ENCODE results near the gene PROSER2. TPM values are rescaled to one million over a fixed set of nuclear protein-coding genes. Genes with fewer than 3 reads are reported as not detected.

Gene PROSER2
- total RNA-seq, 1 donor from 2014 or later = 0.27 TPM

DNA sequence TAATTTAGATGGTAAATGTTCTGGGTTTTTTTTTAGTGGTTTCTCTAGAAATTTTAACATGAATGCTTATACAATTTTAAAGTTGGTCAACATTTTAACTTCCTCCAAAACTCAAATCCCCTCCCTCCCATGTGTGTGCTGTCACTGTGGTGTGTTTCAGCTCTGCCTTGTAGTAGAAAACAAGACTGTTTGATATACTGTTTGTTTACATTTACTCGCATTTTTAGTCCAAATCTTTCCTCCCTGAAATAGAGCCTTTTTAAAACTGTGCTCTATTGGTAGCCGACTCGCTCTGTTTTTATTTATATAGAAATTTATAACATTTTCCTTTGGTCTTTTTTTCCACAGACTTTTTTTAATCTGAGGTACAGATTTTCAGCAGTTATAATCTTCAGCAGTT lies 19.3 kb downstream of the PROSER2 start:
- no peak for ATAC-seq (ENCODE audit: low read depth)
- ChIA-PET POLR2A (no interaction called here), CTCF (no interaction called here)
- no peak for TF ChIP-seq CTCF (IDR thresholded peaks at IDR 0.05)
- Mint-ChIP-seq H3K27me3 (no peaks in the 10 kb centered on the region), H3K27ac (no peak overlapping the region), H3K36me3 (ENCODE audit: low read depth) (no peaks in the 10 kb centered on the region), H3K9me3 (no peaks in the 10 kb centered on the region), H3K4me1 (peaks cover 6% of the 10 kb centered on the region), H3K4me3 (no peak overlapping the region)
- DNase-seq = no peak
- intact Hi-C loops (cut with micrococcal nuclease) = no loop called here

GRCh38 chr10:11845113-11845512 lies 22.0 kb downstream of the PROSER2 start:
- H3K27ac Mint-ChIP-seq = no peak overlapping the region
- ChIA-PET POLR2A (interaction anchor here (0.5 kb wide), 1 partner anchor 18 kb away, joined by 3 read pairs; no protein-coding TSS in a partner anchor), CTCF (no interaction called here)
- H3K27me3 Mint-ChIP-seq = no peaks in the 10 kb centered on the region
- intact Hi-C loops (cut with micrococcal nuclease) = no loop called here
- TF ChIP-seq CTCF (IDR thresholded peaks at IDR 0.05) = no peak
- ATAC-seq (ENCODE audit: low read depth) (no peak), DNase-seq (no peak)
- H3K4me3 Mint-ChIP-seq = no peak overlapping the region
- H3K36me3 Mint-ChIP-seq (ENCODE audit: low read depth) = no peaks in the 10 kb centered on the region
- no peaks in the 10 kb centered on the region for H3K9me3 Mint-ChIP-seq
- no peaks in the 10 kb centered on the region for H3K4me1 Mint-ChIP-seq

GRCh38 chr10:11846542-11846941 lies 23.4 kb downstream of the PROSER2 start:
- no peak overlapping the region for H3K4me3 Mint-ChIP-seq
- DNase-seq (no peak), ATAC-seq (ENCODE audit: low read depth) (no peak)
- no peaks in the 10 kb centered on the region for H3K36me3 Mint-ChIP-seq (ENCODE audit: low read depth)
- ChIA-PET CTCF (interaction anchor here (0.8 kb wide), 1 partner anchor 26 kb away, joined by 3 read pairs; no protein-coding TSS in a partner anchor), POLR2A (no interaction called here)
- intact Hi-C loops (cut with micrococcal nuclease) = no loop called here
- no peaks in the 10 kb centered on the region for H3K9me3 Mint-ChIP-seq
- H3K4me1 Mint-ChIP-seq = no peaks in the 10 kb centered on the region
- TF ChIP-seq CTCF (IDR thresholded peaks at IDR 0.05) = no peak
- no peaks in the 10 kb centered on the region for H3K27me3 Mint-ChIP-seq
- H3K27ac Mint-ChIP-seq = no peak overlapping the region

- no peak for ATAC-seq (ENCODE audit: low read depth)
These were observed 26.1 kb downstream of the PROSER2 start for GRCh38 chr10:11849277-11849676.

DNA sequence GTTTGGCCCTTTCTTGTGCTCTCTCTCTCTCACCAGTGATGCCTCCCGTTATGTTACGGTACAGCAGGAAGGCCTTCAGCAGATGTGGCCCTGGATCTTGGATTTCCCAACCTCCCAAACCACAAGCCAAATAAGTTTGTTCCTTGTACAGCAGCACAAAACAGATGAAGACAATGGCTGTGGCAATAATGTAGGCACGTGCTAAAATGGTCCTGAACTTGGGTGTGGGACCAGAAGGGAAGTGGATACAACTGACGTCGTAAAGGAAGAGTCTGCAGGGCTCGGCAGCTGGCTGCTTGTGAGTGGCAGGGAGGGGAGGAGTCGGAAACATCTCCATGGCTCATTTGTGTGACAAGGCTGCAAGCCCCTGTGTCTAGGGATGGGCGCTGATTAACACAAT lies 26.8 kb downstream of the PROSER2 start:
- TF ChIP-seq CTCF (IDR thresholded peaks at IDR 0.05) = no peak
- no peaks in the 10 kb centered on the region for H3K27me3 Mint-ChIP-seq
- no peak for ATAC-seq (ENCODE audit: low read depth)
- CTCF ChIA-PET = no interaction called here
- no peak for DNase-seq
- H3K9me3 Mint-ChIP-seq = no peaks in the 10 kb centered on the region
- no peak overlapping the region for H3K4me3 Mint-ChIP-seq
- POLR2A ChIA-PET = no interaction called here
- no peak overlapping the region for H3K27ac Mint-ChIP-seq
- H3K4me1 Mint-ChIP-seq = no peaks in the 10 kb centered on the region
- intact Hi-C loops (cut with micrococcal nuclease) = no loop called here
- no peaks in the 10 kb centered on the region for H3K36me3 Mint-ChIP-seq (ENCODE audit: low read depth)

More at GRCh38 chr10:11849277-11849676, 26.1 kb downstream of the PROSER2 start:
- intact Hi-C loops (cut with micrococcal nuclease) = no loop called here
- TF ChIP-seq CTCF (IDR thresholded peaks at IDR 0.05) = no peak
- no peak for DNase-seq
- Mint-ChIP-seq H3K4me1 (no peaks in the 10 kb centered on the region), H3K4me3 (no peak overlapping the region), H3K36me3 (ENCODE audit: low read depth) (no peaks in the 10 kb centered on the region), H3K27me3 (no peaks in the 10 kb centered on the region), H3K27ac (no peak overlapping the region), H3K9me3 (no peaks in the 10 kb centered on the region)
- CTCF ChIA-PET = no interaction called here
- POLR2A ChIA-PET = no interaction called here
